GM21723 (cell line): Measurements from ENCODE around the gene MAP7.

Experiments used
- ATAC-seq: cut with Tn5 transposase; IDR thresholded peaks from one replicate; pipeline ENCODE4 v1.9.1; 2021; ENCODE audit warnings: mild to moderate bottlenecking, moderate library complexity; ENCODE audit not compliant: unreplicated experiment

The MAP7 gene

DNA sequence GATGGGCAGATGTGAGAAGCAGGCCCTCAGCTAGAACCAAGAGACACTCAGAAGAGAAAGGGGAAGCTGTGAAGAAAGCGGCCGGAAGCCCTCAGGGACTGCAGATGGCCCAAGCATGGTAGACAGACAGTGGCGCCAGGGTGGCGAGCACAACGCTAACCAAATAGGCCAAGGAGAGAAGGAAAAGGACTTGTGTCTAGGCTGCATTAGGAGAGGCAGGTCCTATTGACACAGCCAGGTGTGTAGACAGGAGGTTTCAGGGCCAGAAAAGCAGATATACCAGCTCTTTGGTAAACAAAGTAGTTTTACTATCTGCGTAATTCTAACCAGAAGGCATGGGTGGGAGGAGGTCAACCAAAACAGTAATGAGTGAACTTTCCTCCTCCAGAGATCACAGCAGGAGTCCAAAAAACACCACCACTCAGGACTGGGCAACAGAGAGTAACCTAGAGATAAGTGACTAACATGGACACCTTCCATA, 15.8 kb upstream of the MAP7 start:
- no peak for ATAC-seq

DNA sequence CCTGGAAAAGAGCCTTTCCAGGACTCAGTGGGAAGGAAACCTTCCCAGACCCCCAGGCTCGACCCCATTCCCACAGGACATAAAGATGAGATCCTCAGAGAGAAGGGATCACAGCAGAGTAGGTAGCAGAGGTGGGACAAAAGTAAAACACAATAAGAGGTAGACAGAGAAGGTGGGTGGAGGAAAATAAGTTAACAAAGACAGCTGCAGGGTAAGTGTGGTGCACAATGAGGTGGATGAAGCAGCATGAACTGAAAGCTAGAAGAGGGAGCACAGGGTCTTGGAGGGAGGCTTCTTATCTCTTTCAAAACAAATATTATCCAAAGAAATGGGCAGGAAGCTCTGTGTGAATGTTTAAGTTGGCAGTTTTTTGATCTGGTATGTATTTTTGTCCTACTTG, 14.0 kb upstream of the MAP7 start:
- no peak for ATAC-seq

DNA sequence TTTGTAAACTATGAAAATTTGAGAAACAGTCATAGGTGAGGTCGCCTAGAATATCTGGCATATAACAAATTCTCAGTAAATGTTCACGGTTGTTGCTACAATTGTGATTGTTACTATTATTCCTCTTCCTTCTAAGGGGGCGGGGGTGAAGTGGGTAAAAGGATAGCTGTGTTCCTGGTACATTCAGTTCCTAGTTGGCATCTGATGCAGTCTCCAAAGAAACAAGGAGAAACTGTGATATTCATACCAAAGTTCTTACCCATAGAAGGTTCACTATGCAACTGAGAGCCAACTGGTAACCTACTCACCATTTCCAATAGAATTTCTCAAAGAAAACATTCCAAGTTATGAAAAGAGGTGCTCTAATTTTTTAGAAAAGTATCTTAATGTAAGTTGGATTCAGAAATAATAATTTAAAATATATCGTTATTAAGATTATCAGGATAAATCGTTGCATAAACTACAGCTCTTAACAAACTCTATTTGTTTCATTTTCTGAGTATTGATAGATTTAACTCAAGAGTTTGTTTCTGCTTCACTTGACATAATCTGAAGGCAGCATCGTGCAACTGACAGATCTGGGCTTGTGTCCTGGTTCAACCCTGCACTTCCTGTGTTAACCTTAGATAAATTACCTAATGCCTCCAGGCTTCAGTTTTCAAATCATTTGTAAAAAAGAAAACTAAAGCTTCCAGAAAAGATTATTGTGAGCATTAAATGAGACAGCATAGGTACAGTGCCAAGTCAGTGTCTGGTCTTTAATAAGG, 13.3 kb upstream of the MAP7 start:
- ATAC-seq, result no peak

DNA sequence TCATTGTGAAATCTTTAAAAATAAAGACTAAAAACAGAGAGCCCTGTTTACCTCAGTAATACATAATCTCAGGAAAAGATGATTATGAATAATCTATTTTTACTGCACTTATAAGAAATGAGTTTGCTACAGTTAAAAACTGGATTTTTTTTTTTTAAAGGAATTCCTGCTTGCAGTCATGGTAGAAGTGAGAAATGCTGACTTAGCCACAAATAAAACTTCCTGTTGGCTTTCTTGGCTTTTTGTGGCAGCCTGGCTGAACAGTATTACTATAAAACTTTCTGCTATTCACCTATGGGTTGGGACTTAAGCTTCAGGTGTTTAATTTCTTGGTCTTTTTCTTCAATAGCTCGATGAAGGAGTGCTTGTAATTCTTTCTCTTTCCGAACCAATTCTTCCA, 12.0 kb upstream of the MAP7 start:
- ATAC-seq, result no peak

DNA sequence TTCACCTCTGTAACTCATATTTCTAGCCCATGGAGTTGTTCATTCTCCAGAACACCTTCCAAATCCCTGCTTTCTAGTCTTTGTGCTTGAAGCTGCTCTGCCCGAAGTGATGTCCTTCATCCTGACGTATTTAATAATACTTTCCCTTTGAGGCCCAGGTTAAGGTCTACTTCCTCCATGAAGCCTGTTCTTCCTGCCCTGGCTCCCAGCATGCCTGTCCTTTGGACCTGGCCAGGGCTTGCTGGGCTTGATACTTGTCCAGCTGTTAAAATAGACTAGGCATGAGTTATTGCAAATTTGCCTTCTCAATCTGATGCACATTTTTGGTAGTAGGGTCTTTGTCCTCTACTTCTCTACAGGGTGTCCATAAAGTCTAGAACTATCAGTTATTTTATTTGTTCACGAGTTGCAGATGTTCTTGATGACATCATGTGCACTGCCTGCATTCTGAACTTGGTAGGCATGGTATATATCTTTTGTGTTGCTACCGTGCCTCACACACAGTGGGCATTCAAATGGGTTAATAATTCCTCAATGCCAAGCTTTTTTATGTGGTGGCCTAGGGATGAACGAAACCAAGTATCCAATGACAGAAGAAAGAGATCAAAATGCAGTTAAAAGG, 3.1 kb upstream of the MAP7 start:
- no peak for ATAC-seq

DNA sequence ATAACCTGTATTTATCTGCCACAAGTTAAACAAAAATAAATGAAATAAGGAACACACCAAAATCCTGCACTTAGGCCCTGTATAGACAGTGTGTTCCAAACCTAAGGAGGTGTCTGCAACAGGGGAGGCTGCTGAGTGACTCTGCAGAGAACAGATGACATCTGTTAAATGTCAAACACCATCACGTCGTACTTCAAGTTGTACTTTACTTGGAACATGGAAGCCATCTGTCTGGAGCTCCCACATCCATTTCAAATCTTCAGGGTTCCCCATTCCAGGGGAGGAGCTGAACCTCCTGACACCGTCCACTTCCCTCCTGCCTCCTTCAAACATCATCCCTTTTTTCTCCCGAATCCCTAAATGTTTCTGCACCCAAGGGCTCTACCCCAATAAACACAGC, 1.8 kb upstream of the MAP7 start:
- ATAC-seq, result no peak

DNA sequence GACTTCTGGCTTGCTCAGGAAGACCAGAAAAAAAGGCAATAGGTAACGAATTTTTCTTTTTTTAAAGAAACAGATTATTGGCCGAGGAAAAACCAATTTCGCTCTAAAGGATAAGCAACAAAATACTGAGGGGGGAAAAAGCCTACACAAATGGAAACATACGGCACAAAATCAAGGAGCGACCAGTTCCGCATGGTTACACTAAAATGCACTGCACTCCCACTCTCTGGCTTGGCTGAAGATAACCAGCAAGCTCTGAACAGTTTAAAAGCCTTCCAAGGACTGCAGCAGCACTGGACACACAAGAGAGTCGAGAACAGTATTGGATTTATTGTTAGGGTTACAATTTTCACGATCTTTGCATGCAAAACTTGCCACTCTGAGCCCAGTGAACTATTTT, 881 bp upstream of the MAP7 start:
- no peak for ATAC-seq

DNA sequence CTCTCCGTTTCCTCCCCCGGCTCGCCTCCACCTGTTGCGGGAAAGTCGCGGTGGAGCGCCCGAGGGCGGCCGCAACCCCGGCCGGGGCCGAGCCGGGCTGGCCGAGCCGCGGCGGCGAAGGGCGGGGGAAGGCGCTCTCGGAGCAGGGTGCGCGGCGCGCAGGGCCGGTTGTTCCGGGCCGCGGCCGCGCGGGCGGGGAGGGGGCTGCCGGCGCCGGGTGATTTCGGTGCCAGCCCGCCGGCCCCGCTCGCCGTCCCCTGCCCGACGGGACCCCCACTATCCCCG, 235 bp downstream of the MAP7 start:
- peak; percentile 68 for ATAC-seq

DNA sequence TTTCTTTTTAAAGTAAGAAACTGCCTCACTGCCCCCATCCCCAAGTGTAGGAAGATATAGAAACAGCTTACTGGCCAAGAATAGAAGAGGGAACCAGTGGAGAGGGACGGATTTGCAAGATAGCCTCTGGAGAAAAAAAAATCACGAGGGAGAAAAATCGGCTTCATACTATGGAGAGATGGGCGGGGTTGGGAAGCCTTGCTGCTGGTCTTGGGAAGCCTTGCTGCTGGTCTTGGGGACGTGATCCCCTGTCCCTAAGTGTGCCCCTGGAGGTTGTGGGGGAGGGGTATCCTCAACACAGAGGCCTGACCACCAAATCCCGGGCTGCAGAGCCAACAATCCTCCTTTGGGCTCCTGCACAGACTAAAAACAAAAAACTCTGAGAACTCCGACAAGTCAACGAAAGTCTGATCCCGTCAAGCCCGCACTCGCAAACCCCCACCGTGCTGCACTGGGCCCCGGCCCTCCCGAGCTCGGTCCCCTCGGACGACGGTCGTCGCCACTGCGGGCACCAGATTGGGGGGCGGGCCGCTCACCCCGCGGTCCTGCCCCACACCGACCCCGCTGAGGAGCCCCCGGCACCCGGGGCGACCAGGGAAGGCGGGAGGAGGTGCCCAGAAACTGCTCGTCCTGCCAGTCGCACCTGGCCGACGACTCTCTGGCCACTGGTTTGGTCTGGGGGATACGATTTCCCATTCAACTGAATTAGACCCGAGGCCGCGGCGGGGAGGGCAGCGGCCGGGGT, 750 bp downstream of the MAP7 start:
- no peak for ATAC-seq

DNA sequence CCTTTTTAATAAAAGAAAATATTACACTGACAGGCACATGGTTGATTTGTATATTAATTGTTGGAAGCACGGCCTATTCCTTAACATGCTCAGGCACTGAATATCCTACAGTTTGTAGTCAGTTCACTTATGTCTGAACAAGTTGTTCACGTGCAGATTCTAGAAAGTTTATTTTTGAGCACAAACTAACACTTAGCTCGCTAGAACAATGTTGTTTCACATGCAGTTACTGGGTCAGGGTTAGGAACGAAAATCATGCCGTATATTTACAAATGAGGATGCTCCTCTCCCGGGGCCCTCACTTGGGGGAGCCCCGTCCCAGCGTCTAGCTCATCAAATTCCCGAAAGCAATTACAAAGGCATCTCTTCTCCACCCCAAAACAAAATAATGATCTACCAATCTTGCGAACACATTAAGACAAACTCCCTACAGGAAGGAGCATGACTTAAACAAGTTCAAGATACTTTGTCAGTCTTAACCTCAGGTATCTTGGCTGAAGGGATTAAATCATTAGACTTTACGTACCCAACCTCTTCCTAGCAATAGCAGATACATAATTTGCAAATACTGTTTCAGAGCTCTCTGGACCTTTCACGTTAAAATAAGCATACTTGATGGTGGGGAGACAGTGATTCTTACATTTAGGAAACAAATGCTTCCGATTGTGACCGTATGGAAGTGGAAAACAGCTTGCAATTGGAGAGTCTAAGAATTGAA, 1.5 kb downstream of the MAP7 start:
- ATAC-seq, result no peak

DNA sequence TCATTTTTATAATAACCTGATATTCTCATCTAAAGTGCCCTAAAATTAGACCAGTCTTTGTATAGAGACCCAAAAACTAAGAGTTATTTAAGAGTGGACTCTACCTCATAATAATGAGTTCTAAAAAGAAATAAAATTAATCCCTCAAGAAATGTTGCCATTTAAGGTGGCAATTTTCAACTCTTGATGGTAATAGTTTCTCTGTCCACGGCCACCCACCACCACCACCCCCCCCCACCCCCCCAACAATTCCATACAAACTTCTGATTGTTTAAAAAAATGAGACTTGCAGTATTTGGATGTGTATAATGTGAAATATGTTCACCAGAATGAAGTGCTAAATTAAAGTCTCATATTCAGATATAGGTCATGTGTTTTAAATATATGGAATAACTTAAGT, 2.4 kb downstream of the MAP7 start:
- no peak for ATAC-seq

DNA sequence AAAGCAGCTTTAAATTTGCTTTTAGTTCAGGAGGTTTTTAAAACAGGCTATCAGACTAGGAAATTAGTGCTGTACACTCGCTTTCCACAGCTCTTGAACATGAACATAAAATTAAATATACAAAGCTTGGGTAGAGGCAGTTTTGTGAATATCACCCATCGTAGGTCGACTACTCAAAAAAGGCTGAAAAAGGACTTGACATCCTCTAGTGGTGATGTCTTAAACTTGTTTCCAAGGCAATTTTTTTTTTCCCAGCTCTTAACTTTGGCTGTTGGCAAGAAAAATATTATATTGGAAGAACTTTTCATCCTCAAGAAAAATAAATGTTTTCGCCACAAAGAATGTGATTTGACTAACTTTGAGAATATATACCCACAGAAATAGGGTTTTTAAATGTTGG, 2.9 kb downstream of the MAP7 start:
- no peak for ATAC-seq

DNA sequence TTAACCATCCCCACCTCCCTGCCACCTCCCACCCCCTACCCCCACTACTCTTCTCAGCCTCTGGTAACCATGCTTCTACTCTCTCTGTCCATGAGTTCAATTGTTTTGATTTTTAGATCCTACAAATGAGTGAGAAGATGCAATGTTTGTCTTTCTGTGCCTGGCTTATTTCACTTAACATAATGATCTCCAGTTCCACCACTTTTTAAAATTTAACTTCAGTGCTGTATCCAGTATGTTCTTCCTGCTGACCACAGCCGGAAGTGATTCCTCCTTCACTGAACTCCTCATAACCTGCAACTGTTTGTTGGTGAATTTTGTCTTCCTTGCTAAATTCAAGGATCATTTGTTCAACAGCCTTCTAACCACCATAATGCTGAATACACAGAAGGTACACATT, 3.9 kb downstream of the MAP7 start:
- no peak for ATAC-seq

DNA sequence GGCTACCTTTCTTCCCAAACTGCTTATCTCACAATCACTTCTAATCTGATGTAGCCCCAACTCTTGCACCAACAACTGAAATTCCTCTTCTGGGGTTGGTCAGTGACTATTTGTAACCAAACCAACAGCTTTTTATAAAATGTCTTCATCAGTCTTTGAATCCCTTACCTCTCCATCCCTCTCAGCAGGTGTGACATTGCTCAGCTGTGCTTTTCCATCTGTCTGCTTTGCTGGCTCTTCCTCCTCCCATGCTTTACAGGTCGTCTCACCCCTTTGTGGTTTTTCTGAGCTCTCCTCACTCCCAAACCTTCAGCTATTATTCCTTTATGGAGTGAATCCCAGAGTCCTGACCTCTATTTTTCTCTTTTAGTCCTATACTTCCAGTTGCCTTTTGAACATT, 5.9 kb downstream of the MAP7 start:
- no peak for ATAC-seq

DNA sequence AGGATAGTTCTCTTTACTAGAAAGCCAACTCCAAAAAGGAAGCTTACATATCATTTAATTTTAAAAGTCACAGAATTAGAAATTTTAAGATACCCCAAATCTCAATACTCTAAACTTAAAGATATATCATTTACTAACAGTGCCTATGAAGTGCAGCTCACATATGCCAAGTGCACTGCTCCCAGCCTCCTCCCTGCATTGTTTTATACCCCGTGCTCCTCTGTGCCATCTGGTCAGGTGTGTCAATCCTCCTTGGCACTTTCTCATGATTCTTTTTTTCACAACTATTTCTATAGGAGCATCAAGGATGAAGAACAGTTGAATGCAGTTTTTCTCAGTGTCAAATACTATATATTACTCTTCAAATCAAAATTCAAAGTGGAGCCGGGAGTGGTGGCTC, 8.8 kb downstream of the MAP7 start:
- no peak for ATAC-seq

DNA sequence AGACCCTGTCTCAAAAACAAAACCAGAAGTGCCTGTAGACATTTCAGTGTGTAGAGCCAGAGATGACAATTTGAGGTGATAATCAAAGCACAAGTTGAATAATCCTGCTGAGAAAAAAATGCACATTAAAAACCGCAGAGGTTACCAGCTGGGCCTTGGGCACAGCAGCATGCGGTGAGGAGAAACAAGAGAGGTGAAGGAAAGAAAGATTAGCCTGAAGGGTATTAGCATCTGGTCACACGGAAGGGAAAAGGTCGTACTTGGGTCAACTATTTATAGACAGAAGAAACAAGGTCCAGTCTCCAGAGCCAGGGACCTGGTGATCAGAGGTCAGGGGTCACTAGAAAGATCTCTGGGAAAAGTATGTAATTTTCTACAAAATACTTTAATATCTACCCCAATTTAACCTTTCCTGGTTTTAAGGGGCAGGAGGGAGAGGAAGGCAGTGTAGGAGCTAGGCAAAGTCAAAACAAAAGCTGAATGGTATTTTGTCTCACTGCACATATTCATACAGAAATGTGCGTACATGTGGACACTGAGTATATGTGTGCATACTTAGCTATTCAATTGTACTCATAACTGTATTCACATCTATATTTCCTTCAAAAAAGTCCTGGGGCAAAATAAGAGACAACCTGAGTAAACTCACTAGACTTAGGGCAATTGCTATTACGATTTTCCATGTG, 10.1 kb downstream of the MAP7 start:
- ATAC-seq, result no peak

DNA sequence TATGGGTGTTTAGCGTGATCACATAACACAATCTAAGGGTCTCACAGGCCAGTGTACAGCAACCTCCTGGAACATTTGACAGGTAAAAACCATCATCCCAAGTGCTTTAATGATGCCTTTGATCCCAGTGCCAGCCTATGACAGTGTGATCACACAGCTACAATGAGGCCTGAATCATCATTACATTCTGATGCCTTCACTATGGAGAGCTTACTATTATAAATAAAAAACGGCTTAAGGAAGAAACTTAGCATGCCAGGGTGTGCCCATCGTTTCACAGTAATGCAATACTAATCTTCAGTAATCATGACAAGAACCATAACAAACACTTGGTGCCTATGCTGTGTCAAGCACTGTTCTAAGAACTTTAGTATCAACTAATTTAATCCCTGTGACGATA, 11.4 kb downstream of the MAP7 start:
- no peak for ATAC-seq

DNA sequence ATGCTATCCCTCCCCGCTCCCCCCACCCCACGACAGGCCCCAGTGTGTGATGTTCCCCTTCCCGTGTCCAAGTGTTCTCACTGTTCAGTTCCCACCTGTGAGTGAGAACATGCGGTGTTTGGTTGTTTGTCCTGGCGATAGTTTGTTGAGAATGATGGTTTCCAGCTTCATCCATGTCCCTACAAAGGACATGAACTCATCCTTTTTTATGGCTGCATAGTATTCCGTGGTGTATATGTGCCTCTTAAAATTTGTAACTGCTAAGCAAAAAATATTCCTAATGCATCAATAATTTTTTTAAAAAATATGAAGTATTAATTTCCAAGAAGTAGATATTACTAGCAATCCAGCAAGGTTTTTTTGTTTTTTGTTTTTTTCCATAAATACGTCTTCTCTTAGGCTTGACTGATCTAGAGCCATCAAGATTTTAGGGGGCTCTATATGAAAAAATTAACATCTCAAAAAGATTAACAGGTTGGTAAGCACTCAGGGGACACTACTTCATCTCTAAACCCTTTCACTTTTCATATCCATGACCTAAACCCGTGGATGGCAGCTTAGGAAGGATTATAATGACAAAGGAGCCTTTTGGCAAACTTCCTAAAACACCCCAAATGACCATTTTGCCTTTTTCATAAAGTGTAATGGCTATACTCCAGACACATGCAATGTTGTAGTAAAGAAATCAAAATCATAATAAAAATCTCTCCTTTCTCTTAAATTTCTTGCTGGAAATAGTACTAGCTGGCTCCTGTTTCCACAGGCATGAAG, 14.2 kb downstream of the MAP7 start:
- ATAC-seq, result no peak

DNA sequence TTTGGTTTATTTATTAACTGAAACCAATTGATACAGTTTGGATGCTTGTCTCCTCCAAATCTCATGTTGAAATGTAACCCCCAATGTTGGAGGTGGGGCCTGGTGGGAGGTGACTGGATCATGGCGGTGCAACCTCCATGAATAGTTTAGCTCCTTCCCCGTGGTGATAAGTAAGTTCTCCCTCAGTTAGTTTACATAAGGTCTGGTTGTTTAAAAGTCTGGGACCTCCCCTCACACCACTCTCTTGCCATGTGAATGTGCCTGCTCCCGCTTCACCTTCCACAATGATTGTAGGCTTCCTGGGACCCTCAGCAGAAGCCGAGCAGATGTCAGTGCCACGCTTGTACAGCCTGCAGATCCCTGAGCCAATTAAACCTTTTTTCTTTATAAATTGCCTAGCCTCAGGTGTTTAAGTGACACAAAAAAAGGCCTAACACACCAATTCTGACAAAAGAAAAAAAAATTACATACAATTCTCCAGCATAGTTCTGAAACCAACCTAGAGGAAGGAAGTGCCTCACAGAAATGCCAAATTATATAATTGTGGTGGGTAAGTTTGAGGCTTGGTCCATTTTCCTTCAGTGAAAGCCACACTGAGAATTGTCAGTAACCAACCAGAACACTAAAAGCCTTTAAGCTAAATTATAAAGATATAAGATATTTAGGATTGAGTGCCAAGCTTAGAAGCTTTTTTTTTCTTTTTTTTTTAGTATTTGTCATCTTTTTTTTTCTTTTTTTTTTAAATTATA, 15.0 kb downstream of the MAP7 start:
- no peak for ATAC-seq

DNA sequence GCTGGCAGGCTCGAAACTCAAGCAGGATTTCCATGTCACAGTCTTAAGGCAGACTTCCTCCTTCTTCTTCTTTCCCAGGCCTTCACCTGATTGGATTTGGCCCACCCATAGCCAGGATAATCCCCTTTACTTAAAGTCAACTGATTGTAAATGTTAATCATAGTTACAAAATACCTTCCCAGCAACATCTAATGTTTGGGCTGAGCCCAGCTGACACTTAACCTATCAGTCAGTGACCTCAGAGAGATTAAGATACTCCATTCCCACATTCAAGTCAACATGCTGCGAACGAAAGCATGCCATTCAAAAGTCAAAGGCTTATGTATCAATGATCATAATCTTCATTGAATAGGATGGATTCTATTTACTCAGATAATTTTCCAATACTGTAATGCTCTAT, 16.0 kb downstream of the MAP7 start:
- ATAC-seq, result no peak
